H1 (cell line): ENCODE results near the gene DDX42. TPM values are rescaled to one million over a fixed set of nuclear protein-coding genes. Genes with fewer than 3 reads are reported as not detected.

ENCODE experiments used
- FOSL1 ChIP-seq: IDR thresholded peaks from 2 replicates; pipeline ENCODE4 v1.6.1; 2011; ENCODE audit warnings: mild to moderate bottlenecking, low read depth, low read length, moderate library complexity; ENCODE audit not compliant: insufficient read depth
- JUND ChIP-seq: IDR thresholded peaks from 2 replicates; pipeline ENCODE4 v1.6.1; 2011; ENCODE audit warnings: mild to moderate bottlenecking, improper control_type of control experiment, low read length
- polyA plus RNA-seq, 7 experiments: library from polyadenylated mRNA; depleted of rRNA in 3 of 7; stranded (reverse) in 5 of 7; unstranded in 2 of 7; fragments of >200 nt in 5 of 7; fragments of 200-250 nt in 2 of 7; gene quantifications; 1 replicate in 5 of 7; 2 replicates in 1 of 7; 4 replicates in 1 of 7; pipeline versions ENCODE4 v1.2.1 to v1.2.3, GENCODE V29; 2011 to 2013; ENCODE audit warnings: missing spikeins in 2 of 7, mixed read lengths in 2 of 7
- total RNA-seq: library from RNA; stranded (reverse); fragmentation: NEBNext Ultra II Directional; extraction: Animal tissue kit (Norgen Biotek cat#: 25700); gene quantifications from 2 replicates; pipeline ENCODE4 v1.2.1, GENCODE V29; 2021

Gene DDX42
- total and polyA plus RNA-seq, 2 of the 8 experiments (the other 6 are each of a cell fraction or from before 2014, with no cell fraction given), result 40.6 to 114 TPM

- TF ChIP-seq FOSL1 (no peak), JUND (no peak)
These were observed 56.3 kb downstream of the DDX42 start (continued) for GRCh38 chr17:63830278-63830677.
